Liver (tissue), 9 donors: ENCODE data around the gene GIPC1. TPM values are rescaled to one million over a fixed set of nuclear protein-coding genes. Genes with fewer than 3 reads are reported as not detected.
"Not testable (repeated sequence)": the region's sequence is repeated elsewhere in the genome, so short reads cannot be mapped to it uniquely, and the experiment has no call there.

Experiments
- DNase-seq: peaks from one replicate; pipeline ENCODE4 v3.0.0-alpha.2; 2017; ENCODE audit warnings: low spot score
- H3K27ac ChIP-seq, 2 donors: one replicate each; pipeline ENCODE4 v1.7.0; 2013; ENCODE audit warnings: inconsistent platforms in 2 of 2, low read length in 2 of 2, control low read depth in 1 of 2, low read depth in 1 of 2, mild to moderate bottlenecking in 1 of 2
- H3K27me3 ChIP-seq, 4 donors: one replicate each; pipeline versions ENCODE4 v1.6.1 to v1.7.0; 2013; ENCODE audit warnings: low read length in 3 of 4, inconsistent platforms in 1 of 4, mild to moderate bottlenecking in 1 of 4, moderate library complexity in 1 of 4; ENCODE audit not compliant: control insufficient read depth in 4 of 4, insufficient read depth in 4 of 4
- H3K36me3 ChIP-seq, 4 donors: one replicate each; pipeline versions ENCODE4 v1.6.1 to v1.7.0; 2013; ENCODE audit warnings: low read length in 3 of 4, mild to moderate bottlenecking in 3 of 4, low read depth in 1 of 4, moderate library complexity in 1 of 4; ENCODE audit not compliant: control insufficient read depth in 4 of 4, insufficient read depth in 3 of 4
- H3K4me1 ChIP-seq, 4 donors: one replicate each; pipeline versions ENCODE4 v1.6.1 to v1.7.0; 2013; ENCODE audit warnings: low read length in 3 of 4, mild to moderate bottlenecking in 3 of 4, moderate library complexity in 1 of 4; ENCODE audit not compliant: control insufficient read depth in 4 of 4, insufficient read depth in 4 of 4
- H3K4me3 ChIP-seq, 3 donors: one replicate each; pipeline versions ENCODE4 v1.6.1 to v1.7.0; 2013; ENCODE audit warnings: low read length in 3 of 3, control low read depth in 1 of 3, low read depth in 1 of 3, mild to moderate bottlenecking in 1 of 3
- H3K9ac ChIP-seq, 2 donors: one replicate each; pipeline ENCODE4 v1.7.0; 2013; ENCODE audit warnings: low read length in 2 of 2, mild to moderate bottlenecking in 2 of 2, moderate library complexity in 2 of 2, control low read depth in 1 of 2, low read depth in 1 of 2
- H3K9me3 ChIP-seq, 4 donors: one replicate each; pipeline versions ENCODE4 v1.6.1 to v1.7.0; 2013; ENCODE audit warnings: low read length in 3 of 4; ENCODE audit not compliant: control insufficient read depth in 4 of 4
- ATF3 ChIP-seq: IDR thresholded peaks from 2 replicates; pipeline ENCODE4 v1.6.1; 2016; ENCODE audit warnings: antibody characterized with exemption
- CTCF ChIP-seq: fragments of 150-350 bp; IDR thresholded peaks from 2 replicates; pipeline ENCODE4 v1.5.1; 2017; ENCODE audit warnings: improper control_type of control experiment, low read depth, low read length; ENCODE audit not compliant: missing input control
- FOXA1 ChIP-seq: IDR thresholded peaks from 2 replicates; pipeline ENCODE4 v1.6.1; 2016; ENCODE audit warnings: antibody characterized with exemption
- FOXA2 ChIP-seq: IDR thresholded peaks from 2 replicates; pipeline ENCODE4 v1.6.1; 2016; ENCODE audit warnings: antibody characterized with exemption
- GABPA ChIP-seq, 2 donors: IDR thresholded peaks in 1 of 2; conservative IDR thresholded peaks in 1 of 2; 2 replicates each; pipeline ENCODE4 v1.6.1; 2016; ENCODE audit warnings: antibody characterized with exemption in 2 of 2, mild to moderate bottlenecking in 1 of 2, moderate library complexity in 1 of 2
- HNF4A ChIP-seq, 2 donors: conservative IDR thresholded peaks; 2 replicates each; pipeline ENCODE4 v1.6.1; 2016; ENCODE audit warnings: antibody characterized with exemption in 2 of 2, mild to moderate bottlenecking in 2 of 2
- JUND ChIP-seq, 2 donors: IDR thresholded peaks; 2 replicates each; pipeline ENCODE4 v1.6.1; 2016; ENCODE audit warnings: antibody characterized with exemption in 2 of 2
- MAX ChIP-seq: IDR thresholded peaks from 2 replicates; pipeline ENCODE4 v1.6.1; 2016; ENCODE audit warnings: antibody characterized with exemption
- NR2F2 ChIP-seq: IDR thresholded peaks from 2 replicates; pipeline ENCODE4 v1.6.1; 2016; ENCODE audit warnings: antibody characterized with exemption
- RAD21 ChIP-seq, 2 donors: IDR thresholded peaks; 2 replicates each; pipeline ENCODE4 v1.6.1; 2016; ENCODE audit warnings: antibody characterized with exemption in 2 of 2, mild to moderate bottlenecking in 2 of 2
- RXRA ChIP-seq, 2 donors: IDR thresholded peaks; 2 replicates each; pipeline ENCODE4 v1.6.1; 2017 to 2018; ENCODE audit warnings: antibody characterized with exemption in 2 of 2, mild to moderate bottlenecking in 1 of 2
- SP1 ChIP-seq: IDR thresholded peaks from 2 replicates; pipeline ENCODE4 v1.6.1; 2018; ENCODE audit warnings: antibody characterized with exemption, mild to moderate bottlenecking
- TAF1 ChIP-seq: conservative IDR thresholded peaks from 2 replicates; pipeline ENCODE4 v1.6.1; 2016; ENCODE audit warnings: antibody characterized with exemption, mild to moderate bottlenecking
- YY1 ChIP-seq: IDR thresholded peaks from 2 replicates; pipeline ENCODE4 v1.6.1; 2016; ENCODE audit warnings: antibody characterized with exemption, mild to moderate bottlenecking
- ZBTB33 ChIP-seq: IDR thresholded peaks from 2 replicates; pipeline ENCODE4 v1.6.1; 2016; ENCODE audit warnings: antibody characterized with exemption
- WGBS: extraction: QIAGEN DNeasy Blood & Tissue Kit; methylation state at CpG from one replicate; pipeline ENCODE4 v1.1.7; 2013; 5-methylcytosine and 5-hydroxymethylcytosine counted together
- polyA plus RNA-seq, 2 donors: library from polyadenylated mRNA; stranded (reverse) in 1 of 2; unstranded in 1 of 2; fragments of 200-250 nt in 1 of 2; fragments of >200 nt in 1 of 2; fragmentation: Nextera tagmentation in 1 of 2; extraction: Ambion mirVana in 1 of 2; gene quantifications; one replicate each; pipeline versions ENCODE4 v1.2.1 to v1.2.3, GENCODE V29; 2013 to 2015
- total RNA-seq, 2 donors: library from RNA; depleted of rRNA; stranded (reverse); fragments of >200 nt; gene quantifications; one replicate each; pipeline ENCODE4 v1.2.3, GENCODE V29; 2014
- donor health status: healthy.
- donor health status: healthy.
- donor health status: healthy.
- donor health status: healthy.
- donor health status: healthy.

The GIPC1 gene
- total and polyA plus RNA-seq, 4 donors, result 18.4 to 34.5 (median 25.5) TPM

- peaks cover 0 to 21% (median 12%) of the 10 kb centered on the region in 4 donors for H3K4me1 ChIP-seq
- H3K36me3 ChIP-seq, result peaks cover 0 to 4% (median 0%) of the 10 kb centered on the region in 4 donors
- 75% methylated on average over 7 of the region's 7 CpGs for WGBS
- H3K27me3 ChIP-seq, result no peaks in the 10 kb centered on the region
- no peak overlapping the region for H3K9ac ChIP-seq
- H3K4me3 ChIP-seq, result no peak overlapping the region
- no peak for DNase-seq
- H3K27ac ChIP-seq, result no peak overlapping the region
- TF ChIP-seq GABPA (IDR thresholded peaks at IDR 0.05 in 1 of 2, conservative IDR thresholded peaks at IDR 0.05 in 1 of 2) (no peak), JUND (IDR thresholded peaks at IDR 0.05) (no peak), TAF1 (no peak), YY1 (no peak), ZBTB33 (no peak), RXRA (IDR thresholded peaks at IDR 0.05) (no peak), MAX (no peak), RAD21 (IDR thresholded peaks at IDR 0.05) (no peak)
- H3K9me3 ChIP-seq, result no peaks in the 10 kb centered on the region
Measured at GRCh38 chr19:14542711-14543328, 46.9 kb upstream of the GIPC1 start.

GRCh38 chr19:14541979-14542378 is 46.1 kb upstream of the GIPC1 start:
- WGBS, result 96% methylated on average over 5 of the region's 5 CpGs
- H3K27me3 ChIP-seq, H3K27ac ChIP-seq, H3K9me3 ChIP-seq, DNase-seq, H3K9ac ChIP-seq, H3K36me3 ChIP-seq, H3K4me3 ChIP-seq: not testable (repeated sequence)
- peaks cover 0 to 21% (median 12%) of the 10 kb centered on the region in 4 donors for H3K4me1 ChIP-seq

GRCh38 chr19:14540741-14541525 is 45.0 kb upstream of the GIPC1 start:
- Histone ChIP-seq H3K9ac (no peak overlapping the region), H3K27ac (no peak overlapping the region), H3K27me3 (no peaks in the 10 kb centered on the region), H3K9me3 (no peaks in the 10 kb centered on the region), H3K4me3 (no peak overlapping the region), H3K36me3 (peaks cover 0 to 4% (median 0%) of the 10 kb centered on the region in 4 donors), H3K4me1 (peaks cover 0 to 17% (median 12%) of the 10 kb centered on the region in 4 donors)
- no peak for TF ChIP-seq NR2F2
- TF ChIP-seq CTCF, result no peak
- no peak for TF ChIP-seq RAD21 (IDR thresholded peaks at IDR 0.05)
- no peak for TF ChIP-seq SP1
- TF ChIP-seq FOXA2, result no peak
- no peak for TF ChIP-seq FOXA1
- TF ChIP-seq YY1, result no peak
- no peak for TF ChIP-seq ATF3
- no peak for TF ChIP-seq TAF1
- no peak for TF ChIP-seq HNF4A (conservative IDR thresholded peaks at IDR 0.05)
- no peak for TF ChIP-seq JUND (IDR thresholded peaks at IDR 0.05)
- no peak for DNase-seq
- 94% methylated on average over 19 of the region's 19 CpGs for WGBS
